RWPE1 (cell line): Measurements from ENCODE around the gene RASEF.

Experiments used
- CTCF ChIA-PET: fragments of 350-600 bp; sonication (Branson Sonifier 250); formaldehyde crosslinking; extraction: SDS; loops from one replicate; lab custom pipeline; 2021; lab: Yijun Ruan, JAX
- POLR2A ChIA-PET: fragments of 400-600 bp; formaldehyde crosslinking; extraction: SDS; loops from one replicate; lab custom pipeline; 2020; ENCODE audit warnings: antibody characterized with exemption; ENCODE audit not compliant: low non-redundant PET; lab: Yijun Ruan, JAX
- DNase-seq: peaks from one replicate; pipeline ENCODE4 v3.0.0; 2012; ENCODE audit warnings: low spot score
- H3K27ac ChIP-seq: fragments of 450-650 bp; 2 replicates; pipeline ENCODE4 v1.5.1; 2017
- CTCF ChIP-seq: fragments of 450-650 bp; conservative IDR thresholded peaks from 2 replicates; pipeline ENCODE4 v1.5.1; 2017; ENCODE audit warnings: low read depth, mild to moderate bottlenecking

RASEF gene

DNA sequence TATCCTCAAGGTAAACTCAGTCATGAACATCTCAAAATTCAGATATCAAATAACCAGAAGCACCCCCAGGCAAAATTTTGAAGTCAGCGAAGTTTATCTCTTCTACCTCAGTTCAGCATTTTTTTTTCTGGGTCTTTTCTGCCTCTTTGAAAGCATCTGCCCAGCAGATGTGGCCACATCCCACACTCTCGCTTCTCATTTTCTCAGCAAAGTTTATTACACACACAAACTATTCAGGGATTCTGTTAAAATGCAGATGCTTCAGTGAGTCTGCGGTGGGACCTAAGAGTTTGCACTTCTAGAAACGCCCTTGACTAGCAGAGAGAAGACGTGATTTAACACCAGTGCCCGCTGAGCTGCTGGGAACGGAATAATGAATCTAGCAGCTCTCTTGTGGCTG, 19.3 kb downstream of the RASEF start:
- H3K27ac ChIP-seq: no peak overlapping the region
- ChIA-PET POLR2A (no interaction called here), CTCF (no interaction called here)
- no peak for TF ChIP-seq CTCF
- no peak for DNase-seq

GRCh38 chr9:83041771-83042170, 21.2 kb downstream of the RASEF start:
- CTCF ChIA-PET: interaction anchor here (0.5 kb wide), 1 partner anchor 556 kb away, joined by 3 read pairs; no protein-coding TSS in a partner anchor

DNA sequence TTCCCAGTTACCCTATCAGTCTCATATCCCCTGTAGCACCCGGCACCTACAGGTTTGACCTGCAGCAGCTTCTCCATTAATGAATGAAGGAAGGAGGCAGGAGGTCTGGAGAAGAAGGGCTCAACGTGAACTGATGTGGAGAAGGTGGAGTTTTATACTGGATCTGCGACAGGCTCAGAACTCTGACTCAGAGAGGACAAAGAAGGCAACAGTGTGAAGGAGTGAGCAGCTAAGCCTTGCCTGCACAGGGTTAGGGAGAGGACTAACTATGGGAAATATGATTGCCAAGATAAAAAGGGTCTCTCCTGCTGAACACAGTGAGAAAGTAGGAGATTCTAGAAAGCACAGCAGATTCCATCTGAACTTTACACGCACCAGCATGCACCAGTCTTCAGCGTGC, 23.6 kb downstream of the RASEF start:
- CTCF ChIA-PET: interaction anchor here (0.5 kb wide), 1 partner anchor 111 kb away, joined by 3 read pairs; no protein-coding TSS in a partner anchor
- POLR2A ChIA-PET: no interaction called here
- no peak for TF ChIP-seq CTCF
- no peak for DNase-seq
- no peak overlapping the region for H3K27ac ChIP-seq

More at GRCh38 chr9:83041771-83042170, 21.2 kb downstream of the RASEF start:
- POLR2A ChIA-PET: no interaction called here
- H3K27ac ChIP-seq: no peak overlapping the region
- DNase-seq: no peak
- no peak for TF ChIP-seq CTCF

GRCh38 chr9:83036043-83036442, 26.9 kb downstream of the RASEF start:
- POLR2A ChIA-PET: no interaction called here
- CTCF ChIA-PET: interaction anchor here (0.6 to 0.8 kb wide), 4 partner anchors 9 to 1506 kb away, joined by 3 read pairs; partner anchors contain the start of gene KIF27
- DNase-seq: no peak
- TF ChIP-seq CTCF: no peak
- no peak overlapping the region for H3K27ac ChIP-seq

GRCh38 chr9:83035143-83035542, 27.8 kb downstream of the RASEF start:
- H3K27ac ChIP-seq: no peak overlapping the region
- TF ChIP-seq CTCF: no peak
- CTCF ChIA-PET: interaction anchor here (0.6 to 0.8 kb wide), 2 partner anchors 27 to 59 kb away, joined by 3 to 4 read pairs; no protein-coding TSS in a partner anchor
- DNase-seq: no peak
- POLR2A ChIA-PET: no interaction called here

DNA sequence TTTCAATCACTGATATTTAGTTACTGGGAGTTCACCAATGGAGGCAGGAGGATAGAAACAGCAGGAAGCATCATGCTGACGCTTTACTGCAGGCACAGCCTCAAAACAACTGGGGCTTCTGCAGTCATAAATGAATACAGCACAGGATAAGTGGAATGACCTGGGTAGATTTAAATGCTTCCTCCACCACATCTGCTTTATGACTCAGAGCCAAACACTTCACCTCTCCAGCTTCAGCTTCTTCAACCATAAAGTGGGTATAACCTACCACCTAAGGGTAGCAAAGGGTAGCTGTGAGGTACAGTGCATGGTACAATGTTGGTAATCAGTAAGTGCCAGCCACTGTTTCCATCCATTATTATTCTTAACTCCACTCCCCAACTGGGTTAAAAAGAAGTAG, 28.4 kb downstream of the RASEF start:
- TF ChIP-seq CTCF: no peak
- ChIA-PET POLR2A (no interaction called here), CTCF (interaction anchor here (0.6 kb wide), 2 partner anchors 28 to 459 kb away, joined by 3 read pairs; no protein-coding TSS in a partner anchor)
- peak; percentile 16 for DNase-seq
- H3K27ac ChIP-seq: no peak overlapping the region
